ENCODE data around the gene ABCF2. TPM values are rescaled to one million over a fixed set of nuclear protein-coding genes. Genes with fewer than 3 reads are reported as not detected.

Gene ABCF2
- total and polyA plus RNA-seq, 2 of the 4 experiments (the other 2 are of a cell fraction): 46.2 to 103 TPM

GRCh38 chr7:151189038-151189437 lies 38.0 kb downstream of the ABCF2 start:
- dilution Hi-C loops (cut with HindIII; ENCODE audit: low sequenced_read_pairs, unreplicated experiment) (no loop called here), intact Hi-C loops (cut with micrococcal nuclease) (no loop called here), in situ Hi-C loops (cut with MboI; ENCODE audit: low sequenced_read_pairs) (no loop called here)
- no peaks in the 10 kb centered on the region for H3K36me3 ChIP-seq (ENCODE audit: control insufficient read depth, insufficient read depth, low read length)
- H3K4me1 ChIP-seq (ENCODE audit: control insufficient read depth, insufficient read depth, low read length): no peaks in the 10 kb centered on the region
- H3K23ac ChIP-seq (ENCODE audit: low read depth, low read length): no peak overlapping the region
- no peak overlapping the region for H4K5ac ChIP-seq (ENCODE audit: low read depth, low read length)
- no TSS peak for BruUV-seq (replicated peaks)
- H3K4ac ChIP-seq (ENCODE audit: low read depth, low read length): no peak overlapping the region
- H3K4me3 ChIP-seq (ENCODE audit: insufficient read depth, low read depth, low read length): no peak overlapping the region
- H2BK5ac ChIP-seq (ENCODE audit: low read depth, low read length, poor library complexity, severe bottlenecking): no peak overlapping the region
- DNase-seq (no peak), ATAC-seq (ENCODE audit: low read depth) (no peak)
- no peaks in the 10 kb centered on the region for H3K9me1 ChIP-seq (ENCODE audit: insufficient read depth, low read length)
- H3K79me1 ChIP-seq (ENCODE audit: low read depth in 1 of 2, low read length in 2 of 2): no peaks in the 10 kb centered on the region
- WGBS, 2 experiments (ENCODE audit: extremely low coverage in 2 of 2, insufficient read length in 1 of 2): no CpG with 5 or more reads among the region's 4 CpGs
- H4K20me1 ChIP-seq (ENCODE audit: insufficient read depth, low read length): no peaks in the 10 kb centered on the region
- TF ChIP-seq MXI1 (IDR thresholded peaks at IDR 0.05; ENCODE audit: borderline replicate concordance, low read depth, low read length) (no peak), NFE2L2 (IDR thresholded peaks at IDR 0.05; ENCODE audit: low read depth, low read length) (no peak), USF2 (IDR thresholded peaks at IDR 0.05; ENCODE audit: low read depth, low read length) (no peak), CHD1 (IDR thresholded peaks at IDR 0.05; ENCODE audit: low read depth, low read length) (no peak), MAZ (IDR thresholded peaks at IDR 0.05; ENCODE audit: borderline replicate concordance, low read depth, low read length) (no peak), RFX5 (IDR thresholded peaks at IDR 0.05; ENCODE audit: low read depth, low read length) (no peak), BHLHE40 (IDR thresholded peaks at IDR 0.05; ENCODE audit: low read depth, low read length) (no peak), FOS (IDR thresholded peaks at IDR 0.05; ENCODE audit: low read depth, low read length) (no peak), ELK1 (IDR thresholded peaks at IDR 0.05; ENCODE audit: borderline replicate concordance, low read depth, low read length) (no peak), RAD21 (IDR thresholded peaks at IDR 0.05; ENCODE audit: low read length) (no peak), POLR2A (IDR thresholded peaks at IDR 0.05; ENCODE audit: low read depth, low read length) (no peak), CEBPB (IDR thresholded peaks at IDR 0.05; ENCODE audit: low read depth, low read length) (no peak), RCOR1 (IDR thresholded peaks at IDR 0.05; ENCODE audit: insufficient replicate concordance, low read length) (no peak), SMC3 (IDR thresholded peaks at IDR 0.05; ENCODE audit: low read depth, low read length) (no peak), CTCF (conservative IDR thresholded peaks at IDR 0.05; ENCODE audit: low read depth, low read length) (no peak), MAFK (IDR thresholded peaks at IDR 0.05; ENCODE audit: low read depth, low read length) (no peak)
- H3K56ac ChIP-seq (ENCODE audit: extremely low read depth, insufficient read depth, low read length): no peak overlapping the region
- H4K91ac ChIP-seq (ENCODE audit: insufficient read depth, low read depth, low read length): no peak overlapping the region
- no peak overlapping the region for H3K9ac ChIP-seq (ENCODE audit: low read depth, low read length)
- H3K18ac ChIP-seq (ENCODE audit: low read depth, low read length): no peak overlapping the region
- H2AFZ ChIP-seq (replicated peaks; ENCODE audit: low read length, poor library complexity): no peak overlapping the region
- H2BK20ac ChIP-seq (ENCODE audit: low read depth, low read length): no peak overlapping the region
- H3K27me3 ChIP-seq (ENCODE audit: control insufficient read depth, insufficient read depth, low read length): peaks cover 76% of the 10 kb centered on the region
- no peak overlapping the region for H2AK9ac ChIP-seq (replicated peaks; ENCODE audit: low read depth, low read length, poor library complexity)
- no peak overlapping the region for H2AK5ac ChIP-seq (ENCODE audit: low read depth, low read length)
- POLR2A ChIA-PET (ENCODE audit: unreplicated experiment): no interaction called here
- no peaks in the 10 kb centered on the region for H3K9me3 ChIP-seq (ENCODE audit: control insufficient read depth, insufficient read depth, low read length)
- H4K8ac ChIP-seq (ENCODE audit: low read depth in 2 of 2, low read length in 2 of 2): no peak overlapping the region
- no peak overlapping the region for H3K27ac ChIP-seq (ENCODE audit: insufficient read depth, low read length)
- no peak overlapping the region for H2BK120ac ChIP-seq (ENCODE audit: low read depth, low read length)
- no peak overlapping the region for H3K4me2 ChIP-seq (ENCODE audit: low read depth, low read length)
- CTCF ChIA-PET: no interaction called here
- no peak overlapping the region for H3K14ac ChIP-seq (replicated peaks; ENCODE audit: low read depth, low read length)
- no peak overlapping the region for H2BK15ac ChIP-seq (ENCODE audit: low read depth, low read length)

Measured in IMR-90 (cell line).